Glutamatergic neuron (in vitro differentiated cells): ENCODE results near the gene LDLRAP1. TPM values are rescaled to one million over a fixed set of nuclear protein-coding genes. Genes with fewer than 3 reads are reported as not detected.

Experiments
- DNase-seq: peaks from one replicate; pipeline ENCODE4 v3.0.0; 2022
- H3K27ac Mint-ChIP-seq: one replicate; pipeline ENCODE4 v1.8.0; 2020; ENCODE audit warnings: mild to moderate bottlenecking, mixed read lengths, inconsistent platforms; ENCODE audit not compliant: unreplicated experiment
- H3K27me3 Mint-ChIP-seq: one replicate; pipeline ENCODE4 v1.8.0; 2020; ENCODE audit warnings: mild to moderate bottlenecking, moderate library complexity, mixed read lengths, inconsistent platforms; ENCODE audit not compliant: unreplicated experiment
- H3K36me3 Mint-ChIP-seq: one replicate; pipeline ENCODE4 v1.8.0; 2020; ENCODE audit warnings: mild to moderate bottlenecking, mixed read lengths, inconsistent platforms; ENCODE audit not compliant: unreplicated experiment
- H3K4me1 Mint-ChIP-seq: one replicate; pipeline ENCODE4 v1.8.0; 2020; ENCODE audit warnings: mild to moderate bottlenecking, low read depth, mixed read lengths, inconsistent platforms; ENCODE audit not compliant: unreplicated experiment
- H3K4me3 Mint-ChIP-seq: one replicate; pipeline ENCODE4 v1.8.0; 2020; ENCODE audit warnings: mild to moderate bottlenecking, mixed read lengths, inconsistent platforms; ENCODE audit not compliant: unreplicated experiment
- H3K9me3 Mint-ChIP-seq: one replicate; pipeline ENCODE4 v1.8.0; 2020; ENCODE audit warnings: mild to moderate bottlenecking, moderate library complexity, mixed read lengths, inconsistent platforms; ENCODE audit not compliant: unreplicated experiment
- total RNA-seq: library from RNA; stranded (reverse); fragmentation: NEBNext Ultra II Directional; extraction: Animal tissue kit (Norgen Biotek cat#: 25700); gene quantifications from one replicate; pipeline ENCODE4 v1.2.1, GENCODE V29; 2021; ENCODE audit not compliant: unreplicated experiment
- TF ChIP-seq, protein P1 (sequence below): fragments of 200-600 bp; sonication (generic); IDR thresholded peaks from one replicate; pipeline ENCODE4 v1.5.0; 2021; ENCODE audit not compliant: partially characterized antibody, unreplicated experiment

The LDLRAP1 gene
- total RNA-seq, 1 donor from 2014 or later = 2.4 TPM

DNA sequence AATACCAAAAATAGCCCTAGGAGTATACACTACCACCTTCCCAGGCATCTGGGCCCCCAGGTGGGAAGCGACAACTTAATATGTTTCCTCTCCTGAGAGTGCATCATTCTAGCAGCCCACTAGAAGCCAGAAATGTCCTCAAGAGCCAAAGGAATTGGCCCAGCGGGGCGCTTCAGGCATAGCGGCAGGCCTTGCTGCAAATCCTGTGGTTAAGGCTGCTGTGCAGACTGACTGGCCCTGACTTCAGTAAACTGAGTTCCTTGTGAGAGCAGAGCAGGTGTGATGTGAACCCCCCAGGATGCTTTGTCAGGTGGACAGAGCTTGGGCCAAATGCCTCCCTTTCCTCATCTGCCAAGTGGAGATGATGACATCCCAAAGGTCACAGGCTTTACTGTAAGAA lies 29.7 kb upstream of the LDLRAP1 start:
- H3K4me3 Mint-ChIP-seq = no peak overlapping the region
- peaks cover 7% of the 10 kb centered on the region for H3K9me3 Mint-ChIP-seq
- H3K27ac Mint-ChIP-seq = no peak overlapping the region
- DNase-seq = no peak
- peaks cover 2% of the 10 kb centered on the region for H3K27me3 Mint-ChIP-seq
- H3K4me1 Mint-ChIP-seq = no peaks in the 10 kb centered on the region
- TF ChIP-seq, protein P1, sequence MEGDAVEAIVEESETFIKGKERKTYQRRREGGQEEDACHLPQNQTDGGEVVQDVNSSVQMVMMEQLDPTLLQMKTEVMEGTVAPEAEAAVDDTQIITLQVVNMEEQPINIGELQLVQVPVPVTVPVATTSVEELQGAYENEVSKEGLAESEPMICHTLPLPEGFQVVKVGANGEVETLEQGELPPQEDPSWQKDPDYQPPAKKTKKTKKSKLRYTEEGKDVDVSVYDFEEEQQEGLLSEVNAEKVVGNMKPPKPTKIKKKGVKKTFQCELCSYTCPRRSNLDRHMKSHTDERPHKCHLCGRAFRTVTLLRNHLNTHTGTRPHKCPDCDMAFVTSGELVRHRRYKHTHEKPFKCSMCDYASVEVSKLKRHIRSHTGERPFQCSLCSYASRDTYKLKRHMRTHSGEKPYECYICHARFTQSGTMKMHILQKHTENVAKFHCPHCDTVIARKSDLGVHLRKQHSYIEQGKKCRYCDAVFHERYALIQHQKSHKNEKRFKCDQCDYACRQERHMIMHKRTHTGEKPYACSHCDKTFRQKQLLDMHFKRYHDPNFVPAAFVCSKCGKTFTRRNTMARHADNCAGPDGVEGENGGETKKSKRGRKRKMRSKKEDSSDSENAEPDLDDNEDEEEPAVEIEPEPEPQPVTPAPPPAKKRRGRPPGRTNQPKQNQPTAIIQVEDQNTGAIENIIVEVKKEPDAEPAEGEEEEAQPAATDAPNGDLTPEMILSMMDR = no peak
- peaks cover 8% of the 10 kb centered on the region for H3K36me3 Mint-ChIP-seq

DNA sequence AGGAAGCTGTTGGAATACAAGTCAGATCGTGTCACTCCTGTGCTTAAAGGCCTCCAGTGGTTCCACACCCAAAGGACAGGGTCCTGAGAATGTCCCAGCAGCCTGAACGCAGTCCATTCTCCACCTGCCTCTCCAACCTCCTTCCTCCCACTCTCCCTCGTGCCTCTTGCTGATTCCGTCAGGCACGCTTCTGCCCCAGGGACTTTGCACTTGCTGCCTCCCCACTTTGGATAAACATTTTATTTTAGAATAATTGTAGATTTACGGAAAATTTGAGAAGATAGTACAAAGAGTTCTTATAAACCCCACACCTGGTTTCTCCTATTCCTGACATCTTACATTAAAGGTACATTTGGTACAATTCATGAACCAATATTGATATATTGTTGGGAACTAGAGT lies 28.4 kb upstream of the LDLRAP1 start:
- no peaks in the 10 kb centered on the region for H3K4me1 Mint-ChIP-seq
- TF ChIP-seq, protein P1 = no peak
- H3K36me3 Mint-ChIP-seq = peaks cover 8% of the 10 kb centered on the region
- H3K27me3 Mint-ChIP-seq = peaks cover 3% of the 10 kb centered on the region
- no peak for DNase-seq
- H3K9me3 Mint-ChIP-seq = peaks cover 7% of the 10 kb centered on the region
- no peak overlapping the region for H3K27ac Mint-ChIP-seq
- peak overlapping the region; percentile 13 for H3K4me3 Mint-ChIP-seq

DNA sequence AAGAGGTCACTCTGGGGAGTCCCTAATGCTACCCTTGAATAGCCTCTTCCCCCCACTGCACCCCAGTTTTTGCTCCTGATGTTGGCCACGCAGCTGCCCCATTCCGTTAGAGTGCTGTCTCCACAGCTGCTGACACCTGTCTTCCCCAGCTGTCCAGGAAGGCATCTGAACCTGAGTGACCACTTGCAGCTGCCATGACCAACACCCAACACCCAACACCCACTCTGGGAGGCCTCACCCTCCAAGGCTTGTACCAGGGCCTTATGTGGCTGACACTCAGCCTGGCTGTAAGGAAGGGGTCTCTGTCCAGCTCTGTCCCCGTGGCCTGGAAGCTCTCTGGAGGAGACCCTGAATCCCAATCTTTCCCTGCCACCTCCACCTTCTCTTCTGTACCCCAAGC lies 26.7 kb upstream of the LDLRAP1 start:
- TF ChIP-seq, protein P1 = no peak
- no peak overlapping the region for H3K27ac Mint-ChIP-seq
- H3K4me1 Mint-ChIP-seq = peaks cover 2% of the 10 kb centered on the region
- H3K27me3 Mint-ChIP-seq = peaks cover 3% of the 10 kb centered on the region
- H3K36me3 Mint-ChIP-seq = peaks cover 8% of the 10 kb centered on the region
- no peak overlapping the region for H3K4me3 Mint-ChIP-seq
- no peak for DNase-seq
- peaks cover 7% of the 10 kb centered on the region for H3K9me3 Mint-ChIP-seq

DNA sequence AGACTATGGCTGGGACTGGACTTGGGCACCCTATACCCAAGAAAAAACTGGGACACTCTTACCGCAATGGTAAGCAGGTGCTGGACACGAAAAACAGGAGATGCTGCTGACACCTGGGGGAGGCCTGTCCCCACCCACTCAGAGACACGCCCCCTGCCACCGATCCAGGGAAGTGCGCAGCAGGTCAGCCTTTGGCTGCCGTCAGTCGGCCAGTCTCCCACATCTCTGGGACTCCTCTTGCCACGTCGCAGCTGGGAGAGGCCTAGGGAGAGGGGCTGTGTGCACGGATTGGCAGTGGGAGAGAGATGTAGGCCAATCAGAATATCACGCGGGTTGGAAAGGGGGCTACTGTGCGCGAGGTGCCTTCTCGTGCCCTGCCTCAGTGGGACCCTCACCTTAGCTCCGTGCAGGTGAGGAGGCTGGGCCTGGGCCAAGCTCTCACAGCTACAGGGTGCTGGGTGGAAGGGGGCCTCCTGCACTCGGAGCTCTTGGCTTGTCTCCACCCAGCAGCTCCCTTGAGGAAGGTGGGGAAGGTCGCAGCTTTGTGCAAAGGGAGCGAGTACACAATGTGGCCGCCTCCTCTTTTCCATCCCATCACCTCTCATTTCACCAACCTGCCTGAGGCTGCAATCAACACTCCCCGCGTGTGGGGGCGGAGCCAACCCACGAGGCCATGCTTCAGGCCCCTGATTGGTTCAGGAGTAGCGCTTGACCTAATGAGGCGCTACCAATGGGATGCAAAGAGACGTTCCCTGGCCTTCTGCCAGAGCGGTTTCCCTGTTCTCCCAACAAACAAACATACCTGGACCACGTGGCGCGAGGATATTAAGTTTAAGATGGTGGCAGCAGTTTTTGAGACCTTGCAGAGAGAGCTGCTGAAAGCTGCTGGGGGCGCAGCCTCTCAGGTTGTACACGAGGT lies 25.7 kb upstream of the LDLRAP1 start:
- H3K9me3 Mint-ChIP-seq = peaks cover 7% of the 10 kb centered on the region
- H3K27ac Mint-ChIP-seq = no peak overlapping the region
- TF ChIP-seq, protein P1 = no peak
- H3K36me3 Mint-ChIP-seq = peaks cover 8% of the 10 kb centered on the region
- peaks cover 7% of the 10 kb centered on the region for H3K4me1 Mint-ChIP-seq
- peaks cover 3% of the 10 kb centered on the region for H3K27me3 Mint-ChIP-seq
- no peak for DNase-seq
- no peak overlapping the region for H3K4me3 Mint-ChIP-seq

DNA sequence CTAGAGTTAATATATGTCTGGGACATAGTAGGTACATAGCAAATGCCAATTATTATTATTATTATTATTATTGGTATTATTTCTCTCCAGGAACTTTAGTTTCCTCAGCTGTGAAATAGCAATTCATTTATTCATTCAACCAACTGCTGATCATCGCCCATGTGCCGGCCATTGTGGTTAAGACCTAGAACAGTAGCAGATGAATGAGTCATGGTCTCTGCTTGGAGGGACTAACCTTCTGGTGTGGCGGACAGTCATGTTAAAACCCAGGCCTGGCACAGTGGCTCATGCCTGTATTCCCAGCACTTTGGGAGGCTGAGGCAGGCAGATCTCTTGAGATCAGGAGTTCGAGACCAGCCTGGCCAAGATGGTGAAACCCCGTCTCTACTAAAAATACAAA lies 23.8 kb upstream of the LDLRAP1 start:
- Mint-ChIP-seq H3K27ac (no peak overlapping the region), H3K4me3 (no peak overlapping the region), H3K4me1 (peaks cover 11% of the 10 kb centered on the region), H3K36me3 (peaks cover 3% of the 10 kb centered on the region), H3K9me3 (peaks cover 6% of the 10 kb centered on the region), H3K27me3 (peaks cover 3% of the 10 kb centered on the region)
- TF ChIP-seq, protein P1 = no peak
- no peak for DNase-seq
